ENCODE data around the gene PPP3CA. TPM values are rescaled to one million over a fixed set of nuclear protein-coding genes. Genes with fewer than 3 reads are reported as not detected.

The PPP3CA gene
- total and polyA plus RNA-seq, 2 donors from 2014 or later = 6.9 to 31.5 TPM

- H3K9ac ChIP-seq (ENCODE audit: low read length in 3 of 3) = no peak overlapping the region
- no peaks in the 10 kb centered on the region for H3K27me3 ChIP-seq (ENCODE audit: control insufficient read depth, insufficient read depth, low read length)
- H3K4me1 ChIP-seq (ENCODE audit: control insufficient read depth in 2 of 3, insufficient read depth in 2 of 3, low read depth in 1 of 3, low read length in 3 of 3) = peaks cover 0 to 2% (median 0%) of the 10 kb centered on the region in 3 donors
- no peak overlapping the region for H3K4me3 ChIP-seq (ENCODE audit: low read length in 3 of 3)
- no peak for TF ChIP-seq CTCF (IDR thresholded peaks at IDR 0.05; ENCODE audit: borderline replicate concordance, extremely low read depth, insufficient read depth)
- no peak overlapping the region for H3K27ac ChIP-seq (ENCODE audit: low read depth in 2 of 2, low read length in 2 of 2)
- no peaks in the 10 kb centered on the region for H3K36me3 ChIP-seq (ENCODE audit: control insufficient read depth in 2 of 3, insufficient read depth in 3 of 3, low read length in 3 of 3)
- intact Hi-C loops (cut with DNase I) = no loop called here
- DNase-seq (no peak), FAIRE-seq (no peak)
- no peaks in the 10 kb centered on the region for H3K9me3 ChIP-seq (ENCODE audit: control insufficient read depth in 2 of 3, insufficient read depth in 1 of 3, low read length in 3 of 3)
Measured at GRCh38 chr4:101217353-101218031, 129.8 kb downstream of the PPP3CA start.

- intact Hi-C loops (cut with DNase I) = no loop called here
- Histone ChIP-seq H3K27ac (ENCODE audit: low read depth in 2 of 2, low read length in 2 of 2) (no peak overlapping the region), H3K4me1 (ENCODE audit: control insufficient read depth in 2 of 3, insufficient read depth in 2 of 3, low read depth in 1 of 3, low read length in 3 of 3) (no peaks in the 10 kb centered on the region), H3K36me3 (ENCODE audit: control insufficient read depth in 2 of 3, insufficient read depth in 3 of 3, low read length in 3 of 3) (no peaks in the 10 kb centered on the region), H3K4me3 (ENCODE audit: low read length in 3 of 3) (no peak overlapping the region), H3K9me3 (ENCODE audit: control insufficient read depth in 2 of 3, insufficient read depth in 1 of 3, low read length in 3 of 3) (no peaks in the 10 kb centered on the region), H3K27me3 (ENCODE audit: control insufficient read depth, insufficient read depth, low read length) (no peaks in the 10 kb centered on the region), H3K9ac (ENCODE audit: low read length in 3 of 3) (no peak overlapping the region)
- DNase-seq (no peak), FAIRE-seq (no peak)
- TF ChIP-seq CTCF (IDR thresholded peaks at IDR 0.05; ENCODE audit: borderline replicate concordance, extremely low read depth, insufficient read depth) = no peak
Measured at GRCh38 chr4:101211146-101211553, 136.2 kb downstream of the PPP3CA start.

DNA sequence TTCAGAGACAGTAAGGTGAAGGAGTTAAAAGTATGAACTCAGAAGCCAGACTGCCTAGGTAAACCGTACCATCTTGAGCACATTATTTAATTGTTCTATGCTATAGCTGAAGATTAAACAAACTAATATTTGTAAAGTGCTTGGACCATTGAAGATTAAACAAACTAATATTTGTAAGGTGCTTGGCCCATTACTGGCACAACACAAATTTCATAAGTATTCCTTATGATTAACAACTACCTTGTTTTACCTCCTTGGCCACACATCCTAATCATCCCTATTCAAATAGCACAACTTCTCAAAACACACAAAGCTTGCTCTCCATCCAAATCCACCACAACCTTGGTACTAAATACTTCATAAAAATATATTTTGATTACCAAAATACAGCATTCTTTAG is 137.0 kb downstream of the PPP3CA start:
- H3K27ac ChIP-seq (ENCODE audit: low read depth in 2 of 2, low read length in 2 of 2) = no peak overlapping the region
- DNase-seq = no peak
- no peaks in the 10 kb centered on the region for H3K4me1 ChIP-seq (ENCODE audit: control insufficient read depth in 2 of 3, insufficient read depth in 2 of 3, low read depth in 1 of 3, low read length in 3 of 3)
- no peak overlapping the region for H3K4me3 ChIP-seq (ENCODE audit: low read length in 3 of 3)
- no peaks in the 10 kb centered on the region for H3K36me3 ChIP-seq (ENCODE audit: control insufficient read depth in 2 of 3, insufficient read depth in 3 of 3, low read length in 3 of 3)
- H3K9me3 ChIP-seq (ENCODE audit: control insufficient read depth in 2 of 3, insufficient read depth in 1 of 3, low read length in 3 of 3) = no peaks in the 10 kb centered on the region
- intact Hi-C loops (cut with DNase I) = no loop called here
- TF ChIP-seq CTCF (IDR thresholded peaks at IDR 0.05; ENCODE audit: borderline replicate concordance, extremely low read depth, insufficient read depth) = no peak
- H3K9ac ChIP-seq (ENCODE audit: low read length in 3 of 3) = no peak overlapping the region
- no peaks in the 10 kb centered on the region for H3K27me3 ChIP-seq (ENCODE audit: control insufficient read depth, insufficient read depth, low read length)
- FAIRE-seq = no peak

GRCh38 chr4:101208171-101208570 is 139.2 kb downstream of the PPP3CA start:
- no peak overlapping the region for H3K9ac ChIP-seq (ENCODE audit: low read length in 3 of 3)
- no peak for TF ChIP-seq CTCF (IDR thresholded peaks at IDR 0.05; ENCODE audit: borderline replicate concordance, extremely low read depth, insufficient read depth)
- H3K27ac ChIP-seq (ENCODE audit: low read depth in 2 of 2, low read length in 2 of 2) = no peak overlapping the region
- intact Hi-C loops (cut with DNase I) = no loop called here
- no peak for FAIRE-seq
- H3K9me3 ChIP-seq (ENCODE audit: control insufficient read depth in 2 of 3, insufficient read depth in 1 of 3, low read length in 3 of 3) = no peaks in the 10 kb centered on the region
- no peak overlapping the region for H3K4me3 ChIP-seq (ENCODE audit: low read length in 3 of 3)
- no peaks in the 10 kb centered on the region for H3K36me3 ChIP-seq (ENCODE audit: control insufficient read depth in 2 of 3, insufficient read depth in 3 of 3, low read length in 3 of 3)
- H3K27me3 ChIP-seq (ENCODE audit: control insufficient read depth, insufficient read depth, low read length) = no peaks in the 10 kb centered on the region
- DNase-seq = no peak
- H3K4me1 ChIP-seq (ENCODE audit: control insufficient read depth in 2 of 3, insufficient read depth in 2 of 3, low read depth in 1 of 3, low read length in 3 of 3) = no peaks in the 10 kb centered on the region
